Fibroblast of skin of left biceps (primary cell): ENCODE data around the gene CKS1B.

Experiments used
- DNase-seq, 2 experiments: peaks; one replicate each; pipeline ENCODE4 v3.0.0-alpha.2; 2013; ENCODE audit warnings: low read depth in 2 of 2

CKS1B gene

DNA sequence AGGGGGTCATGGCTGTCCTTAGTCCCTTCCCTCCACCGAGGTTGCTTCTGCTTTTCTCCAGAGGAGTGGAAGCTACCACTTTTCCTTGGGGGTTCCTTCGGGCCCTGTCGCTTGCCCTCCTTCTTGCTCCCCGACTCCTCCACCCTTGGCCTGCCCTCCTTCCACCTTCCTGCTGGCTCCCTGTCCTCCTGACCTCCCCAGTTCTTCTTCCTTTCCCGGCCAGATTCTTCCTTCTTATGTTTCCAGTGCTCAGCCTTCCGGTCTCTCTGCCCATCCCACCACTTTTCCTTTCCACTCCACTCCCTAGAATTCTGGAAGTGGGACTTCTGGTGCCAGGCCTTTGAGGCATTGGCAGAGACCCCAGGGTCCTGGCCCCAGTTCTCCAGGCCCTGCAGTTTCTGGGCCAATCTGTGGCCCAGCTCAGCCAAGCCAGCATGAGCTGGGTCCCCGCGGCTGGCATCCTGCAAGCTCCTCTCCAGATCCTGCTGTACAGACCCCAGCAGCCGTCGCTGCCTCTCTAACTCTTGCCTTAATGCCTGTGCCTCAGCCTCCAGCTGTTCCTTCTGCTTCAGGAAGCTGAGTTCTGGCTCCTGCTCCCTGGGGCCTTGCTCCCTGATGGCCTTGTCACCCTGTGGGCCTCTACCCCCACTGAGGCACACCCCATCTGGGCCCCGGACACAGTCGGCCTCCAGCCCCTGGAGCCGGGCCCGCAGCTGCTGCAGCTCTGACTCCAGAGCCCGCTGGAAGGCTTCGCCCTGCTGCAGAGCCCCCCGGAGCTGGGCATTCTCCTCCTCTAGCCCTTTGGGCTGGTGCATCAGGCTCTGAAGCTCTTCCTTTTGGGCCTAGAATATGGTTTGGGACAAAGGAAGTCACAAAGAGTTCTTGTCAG is 28.3 kb upstream of the CKS1B start:
- DNase-seq = no peak

DNA sequence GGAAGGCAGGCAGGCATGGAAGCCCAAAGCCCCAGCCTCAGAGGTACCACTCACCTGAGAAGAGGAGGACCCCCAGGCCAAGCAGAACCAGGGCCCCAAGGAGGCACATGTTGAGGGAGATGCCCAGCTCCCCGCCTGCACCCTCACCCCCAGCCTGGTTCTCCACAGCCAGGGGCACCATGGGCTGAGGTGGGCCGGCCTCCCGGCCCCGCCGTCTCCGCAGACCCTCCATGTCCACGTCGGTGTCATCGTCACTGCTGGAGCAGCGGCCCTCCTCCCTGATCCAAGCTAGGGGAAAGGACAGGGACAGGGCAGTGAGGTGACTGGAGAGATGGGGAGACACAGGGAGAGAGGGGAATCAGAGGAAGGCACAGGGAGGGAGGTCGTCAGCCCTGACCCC is 26.4 kb upstream of the CKS1B start:
- no peak for DNase-seq

DNA sequence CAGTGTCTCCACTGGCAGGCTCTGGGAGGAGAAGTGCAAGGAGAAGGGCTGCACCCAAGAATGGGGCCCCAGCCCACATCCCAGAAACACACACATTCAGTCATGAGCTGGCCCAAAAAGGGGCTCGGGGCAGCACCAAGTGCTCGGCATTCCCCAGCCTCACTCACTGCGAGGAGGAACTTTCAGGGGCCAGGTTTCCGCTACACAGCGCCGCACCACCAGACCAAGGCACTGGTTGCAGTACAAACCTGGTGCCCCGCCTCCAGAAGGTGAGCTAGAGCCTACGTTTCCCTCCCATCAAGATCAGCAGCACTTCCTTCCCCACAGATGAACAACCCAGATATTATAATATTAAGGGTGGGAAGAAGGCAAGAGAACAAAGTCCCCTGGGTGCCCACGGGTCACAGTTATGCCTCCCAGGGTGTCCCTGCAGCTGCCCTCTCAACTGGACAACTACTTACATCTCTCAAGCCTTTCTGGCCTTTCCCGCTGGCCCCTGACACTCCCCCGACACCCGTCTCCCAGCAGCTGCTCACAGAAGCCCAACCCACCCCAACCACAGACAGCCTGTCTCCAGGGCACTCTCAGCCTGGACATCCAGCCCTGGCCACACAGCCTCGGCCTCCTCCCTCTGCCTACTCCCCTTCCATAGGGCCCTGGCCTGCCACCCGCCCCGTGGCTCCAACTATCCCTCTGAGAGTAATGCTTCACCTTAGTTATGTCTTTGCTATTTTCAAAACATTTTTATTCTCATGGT is 22.4 kb upstream of the CKS1B start:
- DNase-seq = no peak

DNA sequence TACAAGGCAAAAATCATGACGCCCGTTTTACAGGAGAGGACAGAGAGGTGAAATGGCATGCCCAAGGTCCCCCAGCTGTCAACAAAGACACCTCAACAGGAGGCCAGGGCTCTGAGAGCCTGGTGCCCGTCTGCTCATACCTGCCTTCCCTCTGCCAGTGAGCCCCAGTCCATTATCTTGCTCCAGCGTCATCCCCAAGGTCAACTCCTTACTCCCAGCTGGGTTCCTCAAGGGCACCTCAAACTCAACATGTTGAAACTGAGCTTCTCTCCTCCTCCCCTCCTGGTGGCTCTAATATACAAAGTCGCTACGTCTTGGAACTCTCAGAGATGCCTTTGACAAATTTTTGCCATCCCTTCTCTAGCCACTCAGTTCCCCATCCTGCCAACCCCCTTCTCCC is 21.8 kb upstream of the CKS1B start:
- no peak for DNase-seq

DNA sequence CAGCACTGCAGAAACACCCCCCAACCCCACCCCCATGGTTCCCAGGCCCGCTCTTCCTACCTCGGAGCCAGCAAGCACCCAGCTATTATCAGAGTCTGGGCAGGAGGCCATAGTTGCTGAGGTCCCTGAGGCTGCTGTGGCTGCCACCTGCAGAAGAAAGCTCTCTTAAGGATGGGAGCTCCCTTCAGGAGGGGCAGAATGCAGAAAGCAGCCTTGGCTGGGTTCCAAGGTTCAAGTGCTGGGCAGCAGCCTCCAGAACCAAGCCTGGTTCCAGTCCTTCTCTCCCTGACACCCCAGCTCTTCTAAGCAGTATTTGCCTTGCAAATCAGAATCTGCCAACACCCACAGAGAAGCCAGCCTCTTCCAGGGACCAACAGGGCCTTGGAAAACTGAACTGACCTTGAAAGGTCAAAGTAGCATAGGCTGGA is 20.9 kb upstream of the CKS1B start:
- DNase-seq = no peak

DNA sequence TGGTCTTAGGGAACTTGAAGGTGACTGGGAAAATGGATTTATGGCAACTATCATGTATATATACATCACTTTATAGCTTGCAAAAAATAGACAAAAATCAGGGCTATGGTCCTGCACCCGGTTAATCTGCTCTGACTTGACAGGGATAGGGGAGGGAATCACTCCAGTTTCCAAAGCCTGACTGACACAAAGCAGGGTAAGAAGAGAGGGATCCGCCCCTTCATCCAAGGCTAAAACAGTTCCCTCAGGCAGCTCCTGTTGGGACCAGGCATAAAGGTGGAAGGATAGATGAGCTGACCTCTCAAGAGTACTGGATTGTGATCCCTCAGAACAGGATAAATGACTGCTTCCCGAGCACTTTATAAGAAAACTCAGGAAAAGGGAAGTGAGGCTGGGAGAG is 19.9 kb upstream of the CKS1B start:
- DNase-seq = no peak

DNA sequence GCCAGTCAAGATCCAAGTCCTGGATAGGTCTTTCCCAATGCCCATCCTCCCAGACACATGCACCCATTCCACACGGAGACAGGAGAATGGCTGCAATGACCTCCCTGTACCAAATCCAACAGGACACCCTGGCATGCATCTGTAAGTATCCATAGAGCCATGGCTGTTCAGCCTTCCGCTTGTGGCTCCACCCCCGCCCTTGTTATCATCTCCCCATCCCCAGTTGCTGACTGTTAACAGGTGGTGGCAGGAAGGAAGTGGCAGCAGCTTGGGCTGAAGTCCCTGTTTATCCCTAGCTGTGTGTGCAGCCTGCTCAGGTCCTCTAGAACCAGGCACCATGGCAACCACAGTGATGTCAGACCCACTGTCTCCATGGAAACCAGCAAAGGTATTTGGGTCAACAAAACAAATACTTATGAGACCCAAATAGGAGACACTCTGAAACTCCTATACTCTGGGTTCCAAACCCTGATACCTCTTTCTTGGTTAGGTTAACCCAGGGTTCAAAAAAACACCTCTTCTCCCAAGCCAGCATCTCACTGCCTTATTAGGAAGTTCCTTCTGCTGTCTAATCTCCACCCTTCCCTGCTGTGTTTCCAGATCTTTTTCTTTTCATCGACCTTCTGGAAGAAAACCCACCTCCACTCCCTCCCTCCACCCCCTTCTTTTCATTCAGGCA is 19.3 kb upstream of the CKS1B start:
- DNase-seq = no peak

DNA sequence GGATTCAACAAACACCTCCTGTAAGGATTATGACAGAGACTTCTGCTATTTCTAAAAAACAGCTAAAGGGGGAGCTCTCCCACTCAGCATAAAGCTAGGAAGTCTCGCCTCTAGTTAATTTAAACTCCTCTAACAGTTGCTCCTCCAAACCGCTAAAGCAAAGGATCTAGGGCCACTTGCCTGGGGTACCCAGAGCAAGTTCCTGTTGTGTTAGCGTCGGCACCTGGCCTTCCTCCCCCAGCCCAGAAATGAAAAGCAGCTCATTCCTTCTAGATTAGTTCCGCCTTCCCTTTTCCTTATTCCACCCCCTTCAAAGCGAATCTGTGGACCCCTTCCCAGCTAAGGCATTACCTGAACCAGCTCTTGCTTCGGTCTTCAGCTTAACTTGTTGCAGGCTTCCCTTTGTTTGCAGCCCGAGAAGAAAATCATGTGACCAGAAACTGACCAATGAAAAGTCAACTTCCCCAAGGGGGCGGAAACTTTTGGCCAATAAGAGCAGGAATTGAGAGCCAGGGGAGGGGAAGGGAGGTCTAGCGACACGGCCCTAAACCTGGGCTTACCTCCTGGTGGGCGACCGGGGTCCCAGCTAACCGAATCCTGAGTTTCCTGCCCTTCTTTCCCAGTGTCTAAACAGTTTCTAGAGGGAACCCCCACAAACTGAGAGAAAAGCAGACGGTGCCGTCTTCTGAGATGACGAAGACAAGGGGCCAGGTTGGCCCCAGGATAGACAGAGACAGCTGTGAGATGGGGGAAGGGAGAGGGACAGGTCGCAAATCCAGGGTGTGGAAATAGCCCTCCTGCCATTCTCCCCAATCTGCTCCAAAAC is 18.6 kb upstream of the CKS1B start, which contains the start of gene PBXIP1:
TSS of gene PBXIP1 (minus strand) at position 382 of the 826 bp plus-strand sequence. CDS start 2,378 bp downstream, outside the sequence.
- DNase-seq = peak; percentile 74 to 77

DNA sequence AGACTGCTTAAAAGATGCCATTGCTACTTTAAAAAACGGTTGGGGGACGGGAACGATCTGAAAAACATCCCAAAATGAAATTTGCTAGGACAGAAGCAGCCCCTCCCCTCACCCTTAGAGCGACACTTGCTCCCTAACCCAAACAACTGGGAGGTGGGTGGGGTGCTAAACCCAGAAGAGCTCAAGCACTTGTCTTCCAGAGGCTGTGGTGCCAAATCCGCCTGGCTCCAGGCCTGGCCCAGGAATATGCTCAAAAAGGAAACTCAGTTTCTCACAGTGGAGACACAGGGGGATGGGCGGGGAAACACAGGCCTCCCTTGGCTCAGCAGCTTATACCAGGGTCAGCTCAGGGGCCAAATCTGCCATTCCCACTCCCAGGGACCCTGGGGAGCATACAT is 17.9 kb upstream of the CKS1B start:
- DNase-seq = no peak

DNA sequence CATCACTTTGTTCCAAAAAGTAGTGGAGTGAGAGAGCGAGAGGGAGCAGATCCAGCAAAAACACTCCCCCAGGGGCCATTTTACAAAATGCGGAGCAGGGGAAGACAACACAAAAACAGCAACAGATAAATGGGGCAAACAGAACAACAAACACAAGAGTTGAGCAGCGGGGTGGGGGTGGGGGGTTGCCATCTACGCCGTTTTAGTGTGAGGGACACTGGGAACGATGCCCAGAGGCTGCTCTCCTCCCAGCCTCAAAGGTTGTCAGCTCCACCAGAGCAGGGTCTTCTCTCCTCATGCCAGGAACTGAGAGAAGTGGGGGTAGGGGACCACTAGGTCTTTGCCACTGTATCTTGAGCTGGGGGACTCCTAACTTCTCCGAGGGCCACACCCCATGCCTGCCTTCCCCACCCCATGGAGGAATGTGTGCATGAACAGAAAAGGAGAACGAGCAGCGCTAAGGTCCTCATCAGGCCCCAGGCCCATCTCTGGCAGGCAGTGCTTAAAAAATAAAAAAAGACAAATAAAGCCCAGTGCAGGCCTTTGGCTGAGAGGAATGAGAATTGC is 17.3 kb upstream of the CKS1B start:
- DNase-seq = no peak

DNA sequence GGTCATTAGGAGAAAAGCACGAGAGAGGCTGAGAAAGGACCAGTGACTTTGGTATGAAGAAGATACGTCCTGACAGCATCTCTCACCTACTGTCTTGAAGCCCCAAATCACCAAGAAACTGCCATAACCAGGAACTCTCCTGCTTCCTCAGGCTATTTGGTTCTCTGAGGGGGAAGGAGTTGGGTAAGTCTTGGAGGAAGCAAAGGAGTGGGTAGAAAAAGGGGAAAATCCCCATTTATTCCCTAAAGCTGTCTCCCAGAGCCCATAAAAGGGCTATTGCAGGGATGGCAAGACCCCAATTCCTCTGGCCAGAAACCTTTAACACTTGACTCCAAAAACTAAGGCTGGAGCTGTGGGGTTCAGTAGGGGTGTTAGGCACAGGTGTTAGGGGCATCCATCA is 16.4 kb upstream of the CKS1B start:
- DNase-seq = no peak

DNA sequence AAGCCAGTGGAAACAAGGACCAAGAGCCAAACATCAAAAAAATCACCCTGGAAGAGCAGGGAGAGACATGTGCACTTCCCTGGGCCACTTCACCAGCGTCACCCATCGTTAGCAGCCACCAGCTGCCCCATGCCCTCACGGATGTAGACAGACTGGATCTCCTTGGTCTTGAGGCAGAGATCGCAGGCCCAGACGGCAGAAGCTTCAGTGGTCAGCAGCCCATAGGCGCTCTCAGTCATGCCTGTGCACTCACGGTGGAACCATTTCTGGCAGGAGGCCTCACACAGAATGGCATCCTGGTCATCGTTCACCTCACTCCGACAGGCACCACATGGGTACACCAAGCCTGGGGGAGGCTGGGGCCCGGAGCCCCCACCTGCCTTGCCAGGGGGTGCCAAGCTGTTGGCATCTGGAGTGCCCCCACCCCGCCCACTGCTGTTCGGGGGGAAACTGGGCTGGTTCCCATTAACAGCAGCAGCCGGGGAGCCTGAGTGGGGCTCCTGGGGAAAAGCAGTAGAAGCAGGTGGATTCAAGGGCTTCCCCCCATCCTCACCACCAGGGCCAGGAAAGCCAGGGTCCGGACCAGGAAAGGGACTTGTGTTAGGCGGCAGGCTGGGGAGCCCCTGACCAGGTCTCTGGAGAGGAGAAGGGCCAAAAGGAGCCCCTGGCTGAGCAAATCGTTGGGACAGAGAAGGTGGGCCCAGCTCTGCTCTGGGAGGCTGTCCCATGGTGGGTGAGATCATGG is 15.6 kb upstream of the CKS1B start:
- DNase-seq = no peak

DNA sequence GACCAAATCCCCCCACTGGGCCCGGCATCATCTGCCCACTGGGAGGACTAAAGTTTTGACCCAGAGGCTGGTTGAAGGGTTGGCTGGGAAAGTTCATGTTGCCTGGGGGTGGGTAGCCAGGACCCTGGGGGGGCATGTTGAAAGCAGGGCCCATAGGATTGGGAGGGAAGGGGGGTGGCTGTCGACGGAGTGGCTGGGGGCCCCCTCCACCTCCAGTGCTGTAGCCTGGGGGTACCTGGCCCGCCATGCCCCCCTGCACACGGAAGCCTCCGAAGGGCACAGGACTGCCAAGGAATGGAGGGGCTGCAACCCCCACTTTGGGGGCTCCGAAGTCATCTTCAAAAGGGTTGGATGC is 15.1 kb upstream of the CKS1B start:
- no peak for DNase-seq

DNA sequence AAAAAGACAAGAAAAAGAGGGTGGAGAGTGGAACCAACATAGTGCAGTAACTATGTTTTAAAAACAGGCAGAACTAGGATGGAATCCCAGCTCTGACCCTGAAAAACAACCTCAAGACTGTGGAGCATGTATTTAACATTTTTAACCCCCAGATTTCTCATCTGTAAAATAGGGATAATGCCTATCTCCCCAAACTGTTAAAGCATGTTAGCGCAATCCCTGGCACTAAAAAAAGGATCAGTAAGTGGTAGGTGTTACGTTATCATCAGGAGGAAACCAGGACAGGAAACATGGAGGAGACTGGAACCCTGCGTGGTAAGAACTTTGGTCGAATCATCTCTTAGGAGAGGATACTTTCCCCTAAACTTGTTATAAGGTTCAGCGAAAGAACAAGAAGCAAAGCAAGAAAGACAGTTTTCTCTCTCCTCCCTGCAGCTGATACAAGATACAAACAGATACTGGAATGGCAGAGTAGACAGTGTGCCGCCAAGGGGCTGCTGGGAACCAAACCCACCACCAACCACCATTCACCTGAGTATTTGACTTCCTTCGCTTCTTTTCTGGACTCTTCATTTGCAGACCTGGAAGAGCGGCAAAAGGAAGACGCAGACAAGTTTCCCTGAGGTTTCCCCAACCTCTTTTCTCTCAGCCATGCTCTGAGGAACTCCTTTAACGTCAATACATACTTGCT is 13.9 kb upstream of the CKS1B start:
- no peak for DNase-seq

DNA sequence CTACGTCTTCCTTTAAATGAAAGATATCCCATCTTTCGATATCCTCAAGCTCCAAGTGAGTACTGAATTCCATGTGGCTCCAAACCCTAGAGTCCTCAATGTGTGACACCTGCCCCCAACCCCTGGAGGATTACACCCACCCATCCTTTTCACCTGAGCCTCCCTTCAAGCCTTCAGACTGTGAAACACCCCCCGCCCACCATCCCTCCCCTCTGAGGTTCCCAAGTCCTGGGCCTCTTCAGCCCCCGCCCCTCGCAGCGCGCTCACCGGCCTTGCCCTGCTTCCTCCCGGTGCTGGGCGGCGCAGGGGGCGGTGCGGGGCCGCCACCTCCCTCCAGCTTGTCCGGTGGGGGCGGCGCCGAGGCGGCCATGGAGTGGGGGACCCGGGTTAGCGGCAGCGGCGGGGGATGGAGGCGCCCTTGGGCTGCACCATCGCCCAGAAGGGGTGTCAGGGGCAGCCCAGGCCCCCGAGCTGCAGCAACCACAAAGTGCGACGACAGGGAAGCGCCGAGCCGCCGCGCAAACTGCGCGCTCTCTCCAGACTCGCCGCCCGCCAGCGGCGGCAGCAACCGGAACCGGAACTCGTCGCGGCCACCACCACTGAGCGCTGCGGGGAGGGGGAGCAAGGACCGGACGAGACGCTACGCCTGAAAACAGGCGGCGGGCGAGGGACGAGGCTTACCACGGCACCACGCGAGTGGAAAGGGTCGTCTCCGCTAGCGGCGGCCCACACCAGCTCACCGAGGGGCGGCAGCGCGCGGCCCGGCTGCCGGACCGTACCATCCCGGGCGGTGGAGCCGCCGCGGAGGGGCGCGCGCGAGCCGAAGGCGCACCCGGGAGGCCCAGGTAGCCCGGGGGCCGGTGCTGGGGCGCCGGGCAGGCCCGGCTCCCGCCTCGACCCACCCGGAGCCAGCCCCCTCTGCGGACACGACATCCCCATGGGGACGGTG is 13.0 kb upstream of the CKS1B start, which contains the start of gene PYGO2:
TSS of gene PYGO2 (minus strand) at position 576 of the 949 bp plus-strand sequence. CDS start at position 370, 206 bp downstream.
- peak in 1 of 2 experiments; percentile 34 for DNase-seq

DNA sequence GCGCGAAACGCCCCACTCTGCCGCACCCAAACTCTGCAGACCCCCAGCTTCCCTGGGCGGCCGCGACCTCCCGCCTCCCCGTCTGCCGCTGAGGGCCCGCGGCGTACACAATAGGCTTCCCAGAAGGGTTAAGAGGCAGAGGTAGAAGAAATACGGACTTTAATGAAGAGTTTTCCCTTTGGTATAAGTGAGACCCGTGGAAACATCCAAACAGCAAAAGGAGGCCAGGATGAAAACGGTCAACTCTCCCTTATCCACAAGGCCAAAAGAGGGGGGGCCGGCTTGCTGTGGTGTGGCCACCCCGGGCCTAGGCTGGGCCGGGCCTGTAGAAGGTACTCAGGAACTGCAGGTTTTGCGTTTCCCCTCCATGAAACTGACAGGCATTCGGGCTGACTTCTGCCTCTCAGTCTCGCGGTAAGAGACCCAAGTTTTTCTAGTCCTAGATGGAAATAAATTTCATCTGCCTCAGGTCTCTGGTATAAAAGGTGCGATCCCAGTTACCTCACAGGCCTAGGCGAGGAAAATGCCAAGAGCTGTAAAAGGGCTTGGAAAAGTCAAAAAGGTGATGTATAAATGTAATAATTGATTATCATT is 12.2 kb upstream of the CKS1B start:
- no peak for DNase-seq

DNA sequence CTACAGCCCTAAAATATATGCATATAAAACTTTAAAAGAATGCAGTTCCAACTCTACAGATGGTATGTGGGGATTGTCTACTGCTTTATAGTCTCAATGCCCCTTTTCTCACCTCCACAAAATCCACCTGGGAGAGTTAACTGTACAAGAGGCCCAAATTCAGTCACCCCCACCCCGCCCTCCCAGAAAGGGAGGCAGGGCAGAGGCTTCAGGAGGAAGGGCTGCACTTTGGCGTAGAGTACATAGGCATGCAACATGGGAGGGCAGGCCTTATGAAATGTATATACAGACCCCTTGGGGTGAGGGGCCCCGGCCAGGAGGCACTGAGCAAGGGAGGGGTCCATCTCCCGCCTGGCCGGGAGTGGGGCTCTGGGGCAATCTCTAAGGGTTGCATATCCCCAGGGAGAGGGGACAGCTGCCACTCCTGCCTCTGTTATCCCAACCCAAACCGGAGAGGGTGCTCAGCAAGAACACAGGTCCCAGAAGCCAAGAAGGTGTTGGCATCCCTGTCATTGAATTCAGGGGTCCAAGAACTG is 11.6 kb upstream of the CKS1B start:
- DNase-seq = no peak

DNA sequence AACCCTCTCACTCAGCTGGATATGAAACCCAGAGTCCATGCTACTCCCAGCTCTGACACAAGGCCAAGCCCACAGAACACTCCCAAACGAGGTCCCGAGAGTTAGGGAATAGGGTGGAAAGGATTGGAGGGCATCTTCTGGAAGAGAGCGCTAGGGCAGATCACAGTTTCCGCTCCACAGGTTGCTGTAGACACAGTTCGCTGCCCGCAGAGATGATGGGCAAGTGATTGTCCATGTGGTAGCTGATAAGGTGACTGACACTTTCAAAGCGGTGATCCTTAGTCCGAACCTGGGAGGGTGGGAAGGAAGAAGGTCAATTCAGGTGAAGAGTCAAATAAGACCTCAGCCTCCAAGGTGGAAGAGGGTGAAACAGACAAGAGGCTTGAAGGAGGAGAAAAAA is 10.8 kb upstream of the CKS1B start:
- DNase-seq = no peak
